Activated CD4-positive, alpha-beta T cell treated with anti-CD3 and anti-CD28 coated beads, Interleukin-10, Interleukin-2, amounts not matched to agents 100 ng/mL and 50 ng/mL, durations not matched to agents 16 hours and 8 hours (primary cell): ENCODE results near the gene USP17L10.
"Not testable (repeated sequence)": the region's sequence is repeated elsewhere in the genome, so short reads cannot be mapped to it uniquely, and the experiment has no call there.

Experiments used
- DNase-seq: peaks from one replicate; pipeline ENCODE4 v3.0.0-alpha.2; 2020

USP17L10 gene, protein sequence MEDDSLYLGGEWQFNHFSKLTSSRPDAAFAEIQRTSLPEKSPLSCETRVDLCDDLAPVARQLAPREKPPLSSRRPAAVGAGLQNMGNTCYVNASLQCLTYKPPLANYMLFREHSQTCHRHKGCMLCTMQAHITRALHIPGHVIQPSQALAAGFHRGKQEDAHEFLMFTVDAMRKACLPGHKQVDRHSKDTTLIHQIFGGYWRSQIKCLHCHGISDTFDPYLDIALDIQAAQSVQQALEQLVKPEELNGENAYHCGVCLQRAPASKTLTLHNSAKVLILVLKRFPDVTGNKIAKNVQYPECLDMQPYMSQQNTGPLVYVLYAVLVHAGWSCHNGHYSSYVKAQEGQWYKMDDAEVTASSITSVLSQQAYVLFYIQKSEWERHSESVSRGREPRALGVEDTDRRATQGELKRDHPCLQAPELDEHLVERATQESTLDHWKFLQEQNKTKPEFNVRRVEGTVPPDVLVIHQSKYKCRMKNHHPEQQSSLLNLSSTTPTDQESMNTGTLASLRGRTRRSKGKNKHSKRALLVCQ

DNA sequence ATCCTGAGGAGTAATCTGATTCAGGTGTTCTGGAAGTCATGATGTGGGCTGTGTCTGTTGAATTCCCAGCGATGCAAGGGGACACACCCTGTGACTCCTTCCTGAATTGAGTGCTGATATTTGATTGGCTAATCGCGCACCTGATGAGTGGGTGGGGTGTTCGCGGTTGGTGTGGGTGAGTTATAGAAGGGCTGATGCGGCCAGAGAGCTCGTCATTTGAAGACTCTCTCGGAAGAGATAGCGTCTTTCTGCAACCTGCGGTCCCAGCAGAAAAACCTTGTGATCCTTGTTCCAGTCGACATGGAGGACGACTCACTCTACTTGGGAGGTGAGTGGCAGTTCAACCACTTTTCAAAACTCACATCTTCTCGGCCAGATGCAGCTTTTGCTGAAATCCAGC lies at the start of gene USP17L10:
Gene USP17L10, plus strand, starts transcription at position 301 of the 400 bp plus-strand sequence. Its CDS starts 0 bp downstream, at position 301.
- DNase-seq, result not testable (repeated sequence)

DNA sequence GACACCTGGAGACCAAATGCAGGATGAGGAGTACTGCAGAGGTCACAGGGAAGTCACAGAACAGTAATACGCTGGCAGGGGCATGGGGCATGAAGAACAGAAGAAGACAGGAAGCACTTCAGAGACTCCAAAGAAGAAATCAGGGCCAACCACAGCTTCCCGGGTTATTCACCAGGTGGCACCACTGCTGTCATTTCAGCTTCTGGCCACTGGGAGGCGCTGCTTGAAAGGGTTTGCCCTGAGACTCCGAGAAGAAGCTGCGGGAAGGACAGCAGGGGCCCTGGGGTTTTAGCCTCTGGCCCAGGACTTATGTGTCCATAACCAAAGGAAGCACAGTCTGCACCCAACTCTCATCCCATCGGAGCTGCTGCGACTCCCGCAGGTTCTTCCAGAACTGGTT lies 44.5 kb upstream of the USP17L10 start:
- not testable (repeated sequence) for DNase-seq

DNA sequence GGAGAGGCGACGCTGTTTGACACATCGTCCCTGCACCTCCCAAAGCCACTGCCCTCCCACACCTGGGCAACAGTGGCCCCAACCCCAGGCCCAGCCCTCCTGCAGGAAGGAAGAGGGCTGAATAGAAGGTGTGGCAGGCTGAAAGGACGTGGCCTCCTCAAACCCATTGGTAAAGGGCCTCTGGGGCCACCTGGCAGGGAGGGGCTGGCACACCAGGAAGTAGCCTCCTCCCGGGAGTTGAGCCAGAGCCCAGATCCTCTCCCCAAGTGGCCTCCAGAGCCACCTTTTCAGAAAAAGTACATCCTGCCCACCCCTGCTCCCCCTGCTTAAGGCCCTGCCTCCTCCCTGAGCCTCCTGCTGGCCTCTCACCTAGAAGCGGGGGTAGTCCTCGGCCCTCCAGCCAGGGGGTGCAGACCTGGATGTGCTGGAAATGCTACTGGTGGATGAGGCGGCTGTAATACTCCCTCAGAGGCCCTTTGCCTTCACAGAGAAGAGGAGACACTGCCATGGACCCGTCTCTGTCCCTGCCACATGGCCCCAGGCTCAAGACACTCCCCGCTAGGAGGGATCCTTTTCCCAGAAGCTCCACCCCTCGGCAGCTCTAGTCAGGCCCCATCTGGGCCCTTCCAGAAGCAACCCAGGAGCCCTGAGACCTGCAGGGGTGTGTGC lies 40.5 kb upstream of the USP17L10 start, which contains the start of gene FAM90A26:
Gene FAM90A26, plus strand, starts transcription at position 619 of the 669 bp plus-strand sequence. CDS start 2,764 bp downstream, outside the sequence.
- DNase-seq, result not testable (repeated sequence)

DNA sequence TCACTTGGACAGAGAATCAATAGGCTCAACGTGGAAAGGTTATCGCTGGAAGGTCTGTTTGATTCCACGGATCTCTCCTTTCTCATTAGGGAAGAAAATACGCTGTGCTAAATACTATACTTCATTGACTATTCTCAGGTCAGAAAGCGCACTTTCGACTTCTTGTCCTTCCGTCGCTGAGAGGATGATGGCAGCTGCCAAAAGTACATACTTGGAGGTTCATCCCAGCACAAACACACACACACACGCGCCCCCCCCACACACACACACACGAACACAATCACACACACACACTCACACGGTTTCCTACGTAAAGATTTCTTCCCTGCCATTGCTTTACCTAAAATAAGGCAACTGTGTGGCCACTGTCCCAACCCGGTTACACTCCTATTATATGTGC lies 4.2 kb downstream of the USP17L10 start:
- not testable (repeated sequence) for DNase-seq

DNA sequence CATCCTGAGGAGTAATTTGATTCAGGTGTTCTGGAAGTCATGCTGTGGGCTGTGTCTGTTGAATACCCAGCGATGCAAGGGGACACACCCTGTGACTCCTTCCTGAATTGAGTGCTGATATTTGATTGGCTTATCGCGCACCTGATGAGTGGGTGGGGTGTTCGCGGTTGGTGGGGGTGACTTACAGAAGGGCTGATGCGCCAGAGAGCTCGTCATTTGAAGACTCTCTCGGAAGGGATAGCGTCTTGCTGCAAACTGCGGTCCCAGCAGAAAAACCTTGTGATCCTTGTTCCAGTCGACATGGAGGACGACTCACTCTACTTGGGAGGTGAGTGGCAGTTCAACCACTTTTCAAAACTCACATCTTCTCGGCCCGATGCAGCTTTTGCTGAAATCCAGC lies 4.6 kb downstream of the USP17L10 start, which contains the start of gene USP17L11:
Gene USP17L11, plus strand, starts transcription at position 301 of the 400 bp plus-strand sequence. Its CDS starts 0 bp downstream, at position 301.
- DNase-seq, result not testable (repeated sequence)

DNA sequence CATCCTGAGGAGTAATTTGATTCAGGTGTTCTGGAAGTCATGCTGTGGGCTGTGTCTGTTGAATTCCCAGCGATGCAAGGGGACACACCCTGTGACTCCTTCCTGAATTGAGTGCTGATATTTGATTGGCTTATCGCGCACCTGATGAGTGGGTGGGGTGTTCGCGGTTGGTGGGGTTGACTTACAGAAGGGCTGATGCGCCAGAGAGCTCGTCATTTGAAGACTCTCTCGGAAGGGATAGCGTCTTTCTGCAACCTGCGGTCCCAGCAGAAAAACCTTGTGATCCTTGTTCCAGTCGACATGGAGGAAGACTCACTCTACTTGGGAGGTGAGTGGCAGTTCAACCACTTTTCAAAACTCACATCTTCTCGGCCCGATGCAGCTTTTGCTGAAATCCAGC lies 9.4 kb downstream of the USP17L10 start, which contains the start of gene USP17L12:
Gene USP17L12, plus strand, starts transcription at position 301 of the 400 bp plus-strand sequence. Its CDS starts 0 bp downstream, at position 301.
- not testable (repeated sequence) for DNase-seq

DNA sequence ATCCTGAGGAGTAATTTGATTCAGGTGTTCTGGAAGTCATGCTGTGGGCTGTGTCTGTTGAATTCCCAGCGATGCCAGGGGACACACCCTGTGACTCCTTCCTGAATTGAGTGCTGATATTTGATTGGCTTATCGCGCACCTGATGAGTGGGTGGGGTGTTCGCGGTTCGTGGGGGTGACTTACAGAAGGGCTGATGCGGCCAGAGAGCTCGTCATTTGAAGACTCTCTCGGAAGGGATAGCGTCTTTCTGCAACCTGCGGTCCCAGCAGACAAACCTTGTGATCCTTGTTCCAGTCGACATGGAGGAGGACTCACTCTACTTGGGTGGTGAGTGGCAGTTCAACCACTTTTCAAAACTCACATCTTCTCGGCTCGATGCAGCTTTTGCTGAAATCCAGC lies 14.1 kb downstream of the USP17L10 start, which contains the start of gene USP17L13:
Gene USP17L13, plus strand, starts transcription at position 301 of the 400 bp plus-strand sequence. Its CDS starts 0 bp downstream, at position 301.
- DNase-seq, result not testable (repeated sequence)

DNA sequence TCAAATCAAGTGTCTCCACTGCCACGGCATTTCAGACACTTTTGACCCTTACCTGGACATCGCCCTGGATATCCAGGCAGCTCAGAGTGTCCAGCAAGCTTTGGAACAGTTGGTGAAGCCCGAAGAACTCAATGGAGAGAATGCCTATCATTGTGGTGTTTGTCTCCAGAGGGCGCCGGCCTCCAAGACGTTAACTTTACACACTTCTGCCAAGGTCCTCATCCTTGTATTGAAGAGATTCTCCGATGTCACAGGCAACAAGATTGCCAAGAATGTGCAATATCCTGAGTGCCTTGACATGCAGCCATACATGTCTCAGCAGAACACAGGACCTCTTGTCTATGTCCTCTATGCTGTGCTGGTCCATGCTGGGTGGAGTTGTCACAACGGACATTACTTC lies 19.8 kb downstream of the USP17L10 start:
- DNase-seq, result not testable (repeated sequence)

DNA sequence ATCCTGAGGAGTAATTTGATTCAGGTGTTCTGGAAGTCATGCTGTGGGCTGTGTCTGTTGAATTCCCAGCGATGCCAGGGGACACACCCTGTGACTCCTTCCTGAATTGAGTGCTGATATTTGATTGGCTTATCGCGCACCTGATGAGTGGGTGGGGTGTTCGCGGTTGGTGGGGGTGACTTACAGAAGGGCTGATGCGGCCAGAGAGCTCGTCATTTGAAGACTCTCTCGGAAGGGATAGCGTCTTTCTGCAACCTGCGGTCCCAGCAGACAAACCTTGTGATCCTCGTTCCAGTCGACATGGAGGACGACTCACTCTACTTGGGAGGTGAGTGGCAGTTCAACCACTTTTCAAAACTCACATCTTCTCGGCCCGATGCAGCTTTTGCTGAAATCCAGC lies 23.6 kb downstream of the USP17L10 start, which contains the start of gene USP17L15:
Gene USP17L15, plus strand, starts transcription at position 301 of the 400 bp plus-strand sequence. Its CDS starts 0 bp downstream, at position 301.
- DNase-seq, result not testable (repeated sequence)

DNA sequence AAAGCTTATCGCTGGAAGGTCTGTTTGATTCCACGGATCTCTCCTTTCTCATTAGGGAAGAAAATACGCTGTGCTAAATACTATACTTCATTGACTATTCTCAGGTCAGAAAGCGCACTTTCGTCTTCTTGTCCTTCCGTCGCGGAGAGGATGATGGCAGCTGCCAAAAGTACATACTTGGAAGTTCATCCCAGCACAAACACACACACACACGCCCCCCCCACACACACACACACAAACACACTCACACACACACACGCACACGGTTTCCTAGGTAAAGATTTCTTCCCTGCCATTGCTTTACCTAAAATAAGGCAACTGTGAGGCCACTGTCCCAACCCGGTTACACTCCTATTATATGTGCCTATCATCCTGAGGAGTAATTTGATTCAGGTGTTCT lies 28.0 kb downstream of the USP17L10 start:
- not testable (repeated sequence) for DNase-seq

DNA sequence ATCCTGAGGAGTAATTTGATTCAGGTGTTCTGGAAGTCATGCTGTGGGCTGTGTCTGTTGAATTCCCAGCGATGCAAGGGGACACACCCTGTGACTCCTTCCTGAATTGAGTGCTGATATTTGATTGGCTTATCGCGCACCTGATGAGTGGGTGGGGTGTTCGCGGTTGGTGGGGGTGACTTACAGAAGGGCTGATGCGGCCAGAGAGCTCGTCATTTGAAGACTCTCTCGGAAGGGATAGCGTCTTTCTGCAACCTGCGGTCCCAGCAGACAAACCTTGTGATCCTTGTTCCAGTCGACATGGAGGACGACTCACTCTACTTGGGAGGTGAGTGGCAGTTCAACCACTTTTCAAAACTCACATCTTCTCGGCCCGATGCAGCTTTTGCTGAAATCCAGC lies 33.1 kb downstream of the USP17L10 start, which contains the start of gene USP17L17:
Gene USP17L17, plus strand, starts transcription at position 301 of the 400 bp plus-strand sequence. Its CDS starts 0 bp downstream, at position 301.
- DNase-seq, result not testable (repeated sequence)

DNA sequence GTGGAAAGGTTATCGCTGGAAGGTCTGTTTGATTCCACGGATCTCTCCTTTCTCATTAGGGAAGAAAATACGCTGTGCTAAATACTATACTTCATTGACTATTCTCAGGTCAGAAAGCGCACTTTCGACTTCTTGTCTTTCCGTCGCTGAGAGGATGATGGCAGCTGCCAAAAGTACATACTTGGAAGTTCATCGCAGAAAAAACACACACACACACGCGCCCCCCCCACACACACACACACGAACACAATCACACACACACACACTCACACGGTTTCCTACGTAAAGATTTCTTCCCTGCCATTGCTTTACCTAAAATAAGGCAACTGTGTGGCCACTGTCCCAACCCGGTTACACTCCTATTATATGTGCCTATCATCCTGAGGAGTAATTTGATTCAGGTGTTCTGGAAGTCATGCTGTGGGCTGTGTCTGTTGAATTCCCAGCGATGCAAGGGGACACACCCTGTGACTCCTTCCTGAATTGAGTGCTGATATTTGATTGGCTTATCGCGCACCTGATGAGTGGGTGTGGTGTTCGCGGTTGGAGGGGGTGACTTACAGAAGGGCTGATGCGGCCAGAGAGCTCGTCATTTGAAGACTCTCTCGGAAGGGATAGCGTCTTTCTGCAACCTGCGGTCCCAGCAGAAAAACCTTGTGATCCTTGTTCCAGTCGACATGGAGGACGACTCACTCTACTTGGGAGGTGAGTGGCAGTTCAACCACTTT lies 37.7 kb downstream of the USP17L10 start, which contains the start of gene USP17L18:
Gene USP17L18, plus strand, starts transcription at position 678 of the 728 bp plus-strand sequence. Its CDS starts 0 bp downstream, at position 678.
- DNase-seq, result not testable (repeated sequence)

DNA sequence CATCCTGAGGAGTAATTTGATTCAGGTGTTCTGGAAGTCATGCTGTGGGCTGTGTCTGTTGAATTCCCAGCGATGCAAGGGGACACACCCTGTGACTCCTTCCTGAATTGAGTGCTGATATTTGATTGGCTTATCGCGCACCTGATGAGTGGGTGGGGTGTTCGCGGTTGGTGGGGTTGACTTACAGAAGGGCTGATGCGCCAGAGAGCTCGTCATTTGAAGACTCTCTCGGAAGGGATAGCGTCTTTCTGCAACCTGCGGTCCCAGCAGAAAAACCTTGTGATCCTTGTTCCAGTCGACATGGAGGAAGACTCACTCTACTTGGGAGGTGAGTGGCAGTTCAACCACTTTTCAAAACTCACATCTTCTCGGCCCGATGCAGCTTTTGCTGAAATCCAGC lies 42.6 kb downstream of the USP17L10 start, which contains the start of gene USP17L19:
Gene USP17L19, plus strand, starts transcription at position 301 of the 400 bp plus-strand sequence. Its CDS starts 0 bp downstream, at position 301.
- DNase-seq, result not testable (repeated sequence)

DNA sequence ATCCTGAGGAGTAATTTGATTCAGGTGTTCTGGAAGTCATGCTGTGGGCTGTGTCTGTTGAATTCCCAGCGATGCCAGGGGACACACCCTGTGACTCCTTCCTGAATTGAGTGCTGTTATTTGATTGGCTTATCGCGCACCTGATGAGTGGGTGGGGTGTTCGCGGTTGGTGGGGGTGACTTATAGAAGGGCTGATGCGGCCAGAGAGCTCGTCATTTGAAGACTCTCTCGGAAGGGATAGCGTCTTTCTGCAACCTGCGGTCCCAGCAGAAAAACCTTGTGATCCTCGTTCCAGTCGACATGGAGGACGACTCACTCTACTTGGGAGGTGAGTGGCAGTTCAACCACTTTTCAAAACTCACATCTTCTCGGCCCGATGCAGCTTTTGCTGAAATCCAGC lies 47.4 kb downstream of the USP17L10 start, which contains the start of gene USP17L20:
Gene USP17L20, plus strand, starts transcription at position 301 of the 400 bp plus-strand sequence. Its CDS starts 0 bp downstream, at position 301.
- DNase-seq, result not testable (repeated sequence)
